ENCODE results near the gene ADAMTS6.

DNA sequence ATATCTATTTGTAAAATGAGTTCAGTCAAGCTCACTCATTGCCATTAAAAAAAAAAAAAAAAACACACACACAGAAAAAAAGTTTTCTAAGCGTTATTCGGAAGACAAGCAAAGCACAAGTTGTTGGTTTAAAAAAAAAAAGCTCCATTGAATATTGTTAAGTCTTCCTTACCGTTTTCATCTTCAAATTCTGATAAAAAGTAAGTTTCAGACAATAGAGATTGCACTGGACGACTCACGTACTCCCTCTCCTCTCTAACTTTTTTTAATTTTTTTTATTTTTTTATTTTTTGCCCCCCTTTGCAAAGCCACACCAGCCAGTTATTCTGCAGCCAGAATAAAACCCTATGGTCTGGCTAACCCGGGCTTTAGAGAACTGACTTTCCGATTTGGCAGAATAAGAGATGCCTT, 544 bp downstream of the ADAMTS6 start:
- no peak for TF ChIP-seq NFRKB (IDR thresholded peaks at IDR 0.05)
- no peak for TF ChIP-seq LEF1 (IDR thresholded peaks at IDR 0.05; ENCODE audit: borderline replicate concordance)
- no peak for TF ChIP-seq FOXM1 (IDR thresholded peaks at IDR 0.05; ENCODE audit: borderline replicate concordance)
- TF ChIP-seq BHLHE40 (IDR thresholded peaks at IDR 0.05; ENCODE audit: borderline replicate concordance), result no peak
- TF ChIP-seq SP1 (IDR thresholded peaks at IDR 0.05), result no peak
- no peak for TF ChIP-seq TARDBP (IDR thresholded peaks at IDR 0.05)
- no peak for TF ChIP-seq FOXA1 (IDR thresholded peaks at IDR 0.05)
- TF ChIP-seq, protein P1, sequence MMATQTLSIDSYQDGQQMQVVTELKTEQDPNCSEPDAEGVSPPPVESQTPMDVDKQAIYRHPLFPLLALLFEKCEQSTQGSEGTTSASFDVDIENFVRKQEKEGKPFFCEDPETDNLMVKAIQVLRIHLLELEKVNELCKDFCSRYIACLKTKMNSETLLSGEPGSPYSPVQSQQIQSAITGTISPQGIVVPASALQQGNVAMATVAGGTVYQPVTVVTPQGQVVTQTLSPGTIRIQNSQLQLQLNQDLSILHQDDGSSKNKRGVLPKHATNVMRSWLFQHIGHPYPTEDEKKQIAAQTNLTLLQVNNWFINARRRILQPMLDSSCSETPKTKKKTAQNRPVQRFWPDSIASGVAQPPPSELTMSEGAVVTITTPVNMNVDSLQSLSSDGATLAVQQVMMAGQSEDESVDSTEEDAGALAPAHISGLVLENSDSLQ (IDR thresholded peaks at IDR 0.05), result no peak
- TF ChIP-seq ARNT (IDR thresholded peaks at IDR 0.05), result no peak
- no peak for TF ChIP-seq FOXK2 (IDR thresholded peaks at IDR 0.05)
